ENCODE measurements around the gene ALDH1L1. TPM values are rescaled to one million over a fixed set of nuclear protein-coding genes. Genes with fewer than 3 reads are reported as not detected.

Gene ALDH1L1
- total RNA-seq, 2 experiments from 2014 or later, result not detected

- no peaks in the 10 kb centered on the region for H3K4me1 Mint-ChIP-seq (ENCODE audit: low read depth)
- ChIA-PET POLR2A (no interaction called here), CTCF (interaction anchor here (0.8 to 1.7 kb wide), 2 partner anchors 27 to 36 kb away, joined by 3 read pairs; no protein-coding TSS in a partner anchor)
- ATAC-seq (no peak), DNase-seq (no peak)
- H3K9me3 Mint-ChIP-seq, result no peaks in the 10 kb centered on the region
- H3K27ac Mint-ChIP-seq, result no peak overlapping the region
- H3K36me3 Mint-ChIP-seq (ENCODE audit: low read depth), result no peaks in the 10 kb centered on the region
- no peak overlapping the region for H3K4me3 Mint-ChIP-seq
- intact Hi-C loops (cut with micrococcal nuclease), result no loop called here
- TF ChIP-seq, protein P1, sequence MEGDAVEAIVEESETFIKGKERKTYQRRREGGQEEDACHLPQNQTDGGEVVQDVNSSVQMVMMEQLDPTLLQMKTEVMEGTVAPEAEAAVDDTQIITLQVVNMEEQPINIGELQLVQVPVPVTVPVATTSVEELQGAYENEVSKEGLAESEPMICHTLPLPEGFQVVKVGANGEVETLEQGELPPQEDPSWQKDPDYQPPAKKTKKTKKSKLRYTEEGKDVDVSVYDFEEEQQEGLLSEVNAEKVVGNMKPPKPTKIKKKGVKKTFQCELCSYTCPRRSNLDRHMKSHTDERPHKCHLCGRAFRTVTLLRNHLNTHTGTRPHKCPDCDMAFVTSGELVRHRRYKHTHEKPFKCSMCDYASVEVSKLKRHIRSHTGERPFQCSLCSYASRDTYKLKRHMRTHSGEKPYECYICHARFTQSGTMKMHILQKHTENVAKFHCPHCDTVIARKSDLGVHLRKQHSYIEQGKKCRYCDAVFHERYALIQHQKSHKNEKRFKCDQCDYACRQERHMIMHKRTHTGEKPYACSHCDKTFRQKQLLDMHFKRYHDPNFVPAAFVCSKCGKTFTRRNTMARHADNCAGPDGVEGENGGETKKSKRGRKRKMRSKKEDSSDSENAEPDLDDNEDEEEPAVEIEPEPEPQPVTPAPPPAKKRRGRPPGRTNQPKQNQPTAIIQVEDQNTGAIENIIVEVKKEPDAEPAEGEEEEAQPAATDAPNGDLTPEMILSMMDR (IDR thresholded peaks at IDR 0.05), result no peak
- H3K27me3 Mint-ChIP-seq, result peaks cover 27% of the 10 kb centered on the region
Observed at GRCh38 chr3:126170073-126170777, 10.2 kb downstream of the ALDH1L1 start.

GRCh38 chr3:126167566-126167965, 12.8 kb downstream of the ALDH1L1 start:
- ATAC-seq (no peak), DNase-seq (no peak)
- H3K4me1 Mint-ChIP-seq (ENCODE audit: low read depth), result no peaks in the 10 kb centered on the region
- ChIA-PET CTCF (no interaction called here), POLR2A (no interaction called here)
- no peaks in the 10 kb centered on the region for H3K36me3 Mint-ChIP-seq (ENCODE audit: low read depth)
- no peak overlapping the region for H3K27ac Mint-ChIP-seq
- H3K27me3 Mint-ChIP-seq, result peaks cover 32% of the 10 kb centered on the region
- intact Hi-C loops (cut with micrococcal nuclease), result no loop called here
- no peaks in the 10 kb centered on the region for H3K9me3 Mint-ChIP-seq
- TF ChIP-seq, protein P1 (IDR thresholded peaks at IDR 0.05), result no peak
- no peak overlapping the region for H3K4me3 Mint-ChIP-seq

DNA sequence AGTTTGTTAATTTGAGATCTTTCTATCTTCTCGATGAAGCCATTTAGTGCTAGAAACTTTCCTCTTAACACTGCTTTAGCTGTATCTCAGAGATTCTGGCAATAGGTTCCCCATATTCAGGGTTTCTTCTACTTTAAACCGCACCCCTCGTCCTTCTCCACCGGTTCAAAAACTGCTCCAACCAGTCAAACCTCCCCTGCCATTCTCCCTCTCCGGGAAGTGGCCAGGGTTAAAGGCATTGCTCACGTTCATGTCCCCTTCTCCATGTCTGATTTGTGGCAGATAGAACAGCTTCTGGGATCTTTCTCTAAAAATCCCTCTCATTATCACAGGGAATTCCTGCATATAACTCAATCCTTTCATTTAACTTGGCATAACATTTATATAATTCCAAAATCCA, 14.4 kb downstream of the ALDH1L1 start:
- no peaks in the 10 kb centered on the region for H3K36me3 Mint-ChIP-seq (ENCODE audit: low read depth)
- no peak overlapping the region for H3K4me3 Mint-ChIP-seq
- ATAC-seq (no peak), DNase-seq (no peak)
- TF ChIP-seq, protein P1 (IDR thresholded peaks at IDR 0.05), result no peak
- H3K27ac Mint-ChIP-seq, result no peak overlapping the region
- CTCF ChIA-PET, result no interaction called here
- H3K4me1 Mint-ChIP-seq (ENCODE audit: low read depth), result no peaks in the 10 kb centered on the region
- POLR2A ChIA-PET, result no interaction called here
- intact Hi-C loops (cut with micrococcal nuclease), result no loop called here
- H3K27me3 Mint-ChIP-seq, result peaks cover 30% of the 10 kb centered on the region
- H3K9me3 Mint-ChIP-seq, result no peaks in the 10 kb centered on the region

DNA sequence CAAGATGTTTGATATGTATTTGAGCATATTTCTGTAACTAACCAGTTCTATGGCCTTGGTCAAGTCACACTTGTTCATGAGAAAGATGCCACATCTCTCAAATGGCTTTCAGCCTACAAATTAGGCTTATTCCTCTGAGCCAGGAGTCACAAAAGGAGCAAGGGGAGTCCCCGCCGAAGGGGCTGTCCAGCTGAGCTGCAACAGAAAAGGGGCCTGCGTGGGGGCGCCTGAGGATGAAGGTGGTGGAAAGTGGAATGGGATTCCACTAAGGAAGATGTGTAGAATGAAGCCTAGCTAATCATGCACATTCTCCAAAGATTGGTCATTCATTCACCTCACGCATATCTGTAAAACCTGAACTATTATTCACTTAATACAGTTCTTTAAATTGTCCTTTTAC, 19.1 kb downstream of the ALDH1L1 start:
- DNase-seq, result no peak
- intact Hi-C loops (cut with micrococcal nuclease), result no loop called here
- ChIA-PET POLR2A (no interaction called here), CTCF (no interaction called here)
- ATAC-seq, result no peak
- peaks cover 17% of the 10 kb centered on the region for H3K27me3 Mint-ChIP-seq
- H3K9me3 Mint-ChIP-seq, result no peaks in the 10 kb centered on the region
- TF ChIP-seq, protein P1 (IDR thresholded peaks at IDR 0.05), result no peak
- H3K27ac Mint-ChIP-seq, result no peak overlapping the region
- no peak overlapping the region for H3K4me3 Mint-ChIP-seq
- H3K4me1 Mint-ChIP-seq (ENCODE audit: low read depth), result no peaks in the 10 kb centered on the region
- no peaks in the 10 kb centered on the region for H3K36me3 Mint-ChIP-seq (ENCODE audit: low read depth)

- Mint-ChIP-seq H3K27me3 (peaks cover 13% of the 10 kb centered on the region), H3K36me3 (ENCODE audit: low read depth) (no peaks in the 10 kb centered on the region), H3K27ac (no peak overlapping the region), H3K4me3 (no peak overlapping the region), H3K9me3 (no peaks in the 10 kb centered on the region), H3K4me1 (ENCODE audit: low read depth) (no peaks in the 10 kb centered on the region)
- DNase-seq, result no peak
- TF ChIP-seq, protein P1 (IDR thresholded peaks at IDR 0.05), result no peak
- CTCF ChIA-PET, result no interaction called here
- no peak for ATAC-seq
- POLR2A ChIA-PET, result no interaction called here
- intact Hi-C loops (cut with micrococcal nuclease), result no loop called here
Observed at GRCh38 chr3:126160243-126161210, 19.9 kb downstream of the ALDH1L1 start.
